Measurements from ENCODE around the gene ALG5.

DNA sequence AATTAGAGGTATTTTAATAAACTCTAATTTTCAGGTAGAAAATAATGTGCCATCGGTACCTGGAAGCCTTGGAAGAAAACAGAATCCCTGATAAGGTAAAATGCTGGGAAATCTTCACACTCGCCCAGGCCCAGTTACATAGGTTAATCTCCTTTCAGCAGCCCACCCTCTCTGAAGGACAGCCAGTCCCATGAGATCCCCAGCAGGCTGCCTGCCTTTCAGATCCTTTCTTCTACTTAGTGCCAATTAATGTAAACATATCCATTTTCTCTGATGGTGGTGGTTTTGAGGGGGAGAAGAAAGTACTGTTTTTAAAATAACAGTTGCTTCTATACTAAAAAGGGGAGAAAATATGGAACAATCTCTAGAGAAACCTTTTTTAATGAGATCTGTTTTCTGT is 91.3 kb downstream of the ALG5 start:
- no peak for TF ChIP-seq EZH2 (IDR thresholded peaks at IDR 0.05; ENCODE audit: borderline replicate concordance)
- TF ChIP-seq, protein P1, sequence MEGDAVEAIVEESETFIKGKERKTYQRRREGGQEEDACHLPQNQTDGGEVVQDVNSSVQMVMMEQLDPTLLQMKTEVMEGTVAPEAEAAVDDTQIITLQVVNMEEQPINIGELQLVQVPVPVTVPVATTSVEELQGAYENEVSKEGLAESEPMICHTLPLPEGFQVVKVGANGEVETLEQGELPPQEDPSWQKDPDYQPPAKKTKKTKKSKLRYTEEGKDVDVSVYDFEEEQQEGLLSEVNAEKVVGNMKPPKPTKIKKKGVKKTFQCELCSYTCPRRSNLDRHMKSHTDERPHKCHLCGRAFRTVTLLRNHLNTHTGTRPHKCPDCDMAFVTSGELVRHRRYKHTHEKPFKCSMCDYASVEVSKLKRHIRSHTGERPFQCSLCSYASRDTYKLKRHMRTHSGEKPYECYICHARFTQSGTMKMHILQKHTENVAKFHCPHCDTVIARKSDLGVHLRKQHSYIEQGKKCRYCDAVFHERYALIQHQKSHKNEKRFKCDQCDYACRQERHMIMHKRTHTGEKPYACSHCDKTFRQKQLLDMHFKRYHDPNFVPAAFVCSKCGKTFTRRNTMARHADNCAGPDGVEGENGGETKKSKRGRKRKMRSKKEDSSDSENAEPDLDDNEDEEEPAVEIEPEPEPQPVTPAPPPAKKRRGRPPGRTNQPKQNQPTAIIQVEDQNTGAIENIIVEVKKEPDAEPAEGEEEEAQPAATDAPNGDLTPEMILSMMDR (IDR thresholded peaks at IDR 0.05; ENCODE audit: poor library complexity): no peak
